Heart left ventricle (tissue), 13 donors: Measurements from ENCODE around the gene CRYL1.

Source experiments
- POLR2A ChIP-seq, 2 donors: fragments of 450-650 bp; IDR thresholded peaks; one replicate each; pipeline ENCODE4 v1.6.1; 2017; ENCODE audit warnings: antibody characterized with exemption in 2 of 2, mild to moderate bottlenecking in 2 of 2, moderate library complexity in 2 of 2
- TF ChIP-seq, protein P1 (sequence below), 12 donors: fragments of 200-600 bp; sonication (generic) in 4 of 12; IDR thresholded peaks; one replicate each; pipeline versions ENCODE4 v1.5.0 to v1.8.0; 2018 to 2022; ENCODE audit warnings: antibody characterized with exemption in 12 of 12, mild to moderate bottlenecking in 5 of 12
- donor health status: ischemic (EF 13 %, LVEDD 7.1; RV severe dilation, severe dysfunction).
- donor health status: DM: no; HTN: yes; CAD: no.
- donor health status: DM: no; HTN: no; CAD: no.
- donor health status: ischemic (EF 25% LVEDD 6.9; RV normal size, moderate dysfunction).
- donor health status: ischemic (EF 25% LVEDD 5.7; RV mildly dilated, moderate dysfunction).
- donor health status: ischemic (EF 35%, LVEDD 5.7; RV mildly dilated, moderate dysfunction).
- donor health status: nonischemic (EF 11% LVEDD 7.7; RV severe dilation, severe dysfunction).
- donor health status: DM: yes; HTN: yes; CAD: no.
- donor health status: PGD.
- donor health status: ischemic (EF 29% LVEDD 5.4; RV normal size, mild dysfunction).
- donor health status: nonischemic (EF 23%, LVEDD 6.1; RV moderate dilation, normal function).

DNA sequence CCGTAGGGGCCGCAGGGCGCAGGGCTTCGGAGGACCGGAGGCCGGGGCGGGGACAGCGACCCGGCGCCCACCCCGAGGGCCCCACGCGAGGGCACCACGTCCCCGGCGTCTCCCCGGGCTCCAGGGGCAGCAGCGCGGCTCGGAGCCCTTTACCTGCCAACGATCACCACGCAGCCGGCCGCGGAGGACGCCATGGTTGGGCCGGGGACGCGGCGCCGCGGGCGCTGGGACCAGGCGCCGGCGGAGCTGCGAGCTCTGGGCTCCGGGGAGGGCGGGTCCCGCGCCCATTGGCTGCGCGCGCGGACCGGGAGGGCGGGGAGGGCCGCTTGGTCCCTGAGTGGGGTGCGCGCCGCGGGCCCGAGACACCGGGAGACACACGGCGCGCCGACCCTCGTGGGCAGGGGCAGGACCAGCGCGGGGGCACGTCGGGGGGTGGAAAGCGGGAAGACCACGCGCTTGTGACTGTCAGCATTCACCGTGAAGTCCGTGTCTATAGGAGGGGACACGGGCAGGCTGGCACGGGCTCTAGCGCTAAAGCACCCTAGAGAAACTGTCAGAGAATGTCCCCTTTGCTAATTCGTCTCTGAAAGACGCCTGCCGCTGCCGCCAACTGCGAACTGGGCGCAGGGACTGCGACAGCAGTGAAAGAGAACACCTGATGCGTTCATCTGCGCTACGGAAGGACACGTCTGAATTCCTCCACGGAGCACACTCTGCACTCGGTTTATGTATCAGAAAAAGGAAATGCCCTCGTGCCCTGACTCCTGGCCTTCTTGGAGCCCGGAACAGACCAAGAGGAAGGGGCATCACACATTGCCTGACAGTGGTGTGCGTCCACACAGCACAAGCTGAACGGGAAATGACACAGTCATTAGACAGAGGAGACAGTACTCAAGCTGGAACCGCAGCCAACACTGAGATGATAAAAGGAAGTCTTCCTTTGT lies at the start of gene CRYL1:
- peak in 1 of 2 donors; percentile 80 for TF ChIP-seq POLR2A (IDR thresholded peaks at IDR 0.05)
- TF ChIP-seq, protein P1, sequence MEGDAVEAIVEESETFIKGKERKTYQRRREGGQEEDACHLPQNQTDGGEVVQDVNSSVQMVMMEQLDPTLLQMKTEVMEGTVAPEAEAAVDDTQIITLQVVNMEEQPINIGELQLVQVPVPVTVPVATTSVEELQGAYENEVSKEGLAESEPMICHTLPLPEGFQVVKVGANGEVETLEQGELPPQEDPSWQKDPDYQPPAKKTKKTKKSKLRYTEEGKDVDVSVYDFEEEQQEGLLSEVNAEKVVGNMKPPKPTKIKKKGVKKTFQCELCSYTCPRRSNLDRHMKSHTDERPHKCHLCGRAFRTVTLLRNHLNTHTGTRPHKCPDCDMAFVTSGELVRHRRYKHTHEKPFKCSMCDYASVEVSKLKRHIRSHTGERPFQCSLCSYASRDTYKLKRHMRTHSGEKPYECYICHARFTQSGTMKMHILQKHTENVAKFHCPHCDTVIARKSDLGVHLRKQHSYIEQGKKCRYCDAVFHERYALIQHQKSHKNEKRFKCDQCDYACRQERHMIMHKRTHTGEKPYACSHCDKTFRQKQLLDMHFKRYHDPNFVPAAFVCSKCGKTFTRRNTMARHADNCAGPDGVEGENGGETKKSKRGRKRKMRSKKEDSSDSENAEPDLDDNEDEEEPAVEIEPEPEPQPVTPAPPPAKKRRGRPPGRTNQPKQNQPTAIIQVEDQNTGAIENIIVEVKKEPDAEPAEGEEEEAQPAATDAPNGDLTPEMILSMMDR (IDR thresholded peaks at IDR 0.05) = peak in 1 of 12 donors; percentile 15
